ENCODE data around the gene C5AR2. TPM values are rescaled to one million over a fixed set of nuclear protein-coding genes. Genes with fewer than 3 reads are reported as not detected.

The C5AR2 gene
- total RNA-seq, 2 experiments from 2014 or later, result 0.06 to 0.19 TPM

DNA sequence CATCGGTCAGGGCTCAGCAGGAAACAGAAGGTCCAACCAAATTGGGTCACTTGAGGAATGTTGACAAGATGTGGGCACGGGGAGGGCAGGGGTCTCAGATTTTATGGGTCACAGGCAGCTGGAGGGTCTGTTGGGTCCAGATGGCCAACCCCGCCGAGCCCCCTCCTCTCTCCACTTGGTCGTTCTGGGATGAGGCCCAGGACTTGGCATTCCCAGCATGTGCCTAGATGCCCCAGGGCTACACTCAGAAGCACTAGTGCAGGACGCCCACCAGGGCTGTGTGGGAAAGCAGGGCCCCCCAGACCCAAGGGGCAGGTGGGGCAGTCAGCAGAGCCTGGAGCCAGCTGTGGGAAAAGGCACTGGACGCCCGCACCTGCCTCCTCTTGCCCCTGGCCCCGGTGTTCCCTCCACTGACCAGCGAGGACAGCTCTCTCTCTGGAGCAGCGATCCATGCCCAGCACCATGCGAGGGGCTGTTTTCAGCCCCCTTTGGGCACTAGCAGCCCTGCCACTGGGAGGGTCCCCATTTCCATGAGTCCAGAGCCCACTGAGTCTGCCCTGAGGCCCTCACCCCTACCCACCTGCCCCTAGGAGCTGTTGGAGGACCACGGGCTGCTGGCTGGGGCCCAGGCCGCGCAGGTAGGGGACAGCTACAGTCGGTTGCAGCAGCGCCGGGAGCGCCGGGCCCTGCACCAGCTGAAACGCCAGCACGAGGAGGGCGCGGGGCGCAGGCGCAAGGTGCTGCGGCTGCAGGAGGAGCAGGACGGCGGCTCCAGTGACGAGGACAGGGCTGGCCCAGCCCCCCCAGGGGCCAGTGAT lies 43.1 kb downstream of the C5AR2 start:
- Histone ChIP-seq H3K4me3 (ENCODE audit: low read length) (no peak overlapping the region), H3K9me3 (ENCODE audit: control insufficient read depth in 1 of 2, insufficient read depth in 1 of 2, low read length in 2 of 2) (no peaks in the 10 kb centered on the region), H3K27me3 (ENCODE audit: control insufficient read depth in 1 of 2, insufficient read depth in 2 of 2, low read length in 2 of 2) (no peaks in the 10 kb centered on the region), H3K36me3 (ENCODE audit: insufficient read depth, low read length) (peaks cover 80% of the 10 kb centered on the region), H3K27ac (ENCODE audit: low read depth in 1 of 2, low read length in 2 of 2) (no peak overlapping the region), H3K4me1 (ENCODE audit: insufficient read depth, low read length) (no peaks in the 10 kb centered on the region)
- H3K4me1 Mint-ChIP-seq (ENCODE audit: low read depth), result peaks cover under 1% of the 10 kb centered on the region
- H3K27me3 Mint-ChIP-seq, result no peaks in the 10 kb centered on the region
- H3K27ac Mint-ChIP-seq, result no peak overlapping the region
- CTCF ChIA-PET, result no interaction called here
- no peak for TF ChIP-seq CTCF (IDR thresholded peaks at IDR 0.05)
- no peak for DNase-seq
- POLR2A ChIA-PET, result no interaction called here
- H3K36me3 Mint-ChIP-seq (ENCODE audit: low read depth), result peaks cover 63% of the 10 kb centered on the region
- intact Hi-C loops (cut with DNase I, micrococcal nuclease), result no loop called here
- no peak for ATAC-seq (ENCODE audit: poor library complexity)
- H3K9me3 Mint-ChIP-seq, result no peaks in the 10 kb centered on the region
- H3K4me3 Mint-ChIP-seq, result no peak overlapping the region

DNA sequence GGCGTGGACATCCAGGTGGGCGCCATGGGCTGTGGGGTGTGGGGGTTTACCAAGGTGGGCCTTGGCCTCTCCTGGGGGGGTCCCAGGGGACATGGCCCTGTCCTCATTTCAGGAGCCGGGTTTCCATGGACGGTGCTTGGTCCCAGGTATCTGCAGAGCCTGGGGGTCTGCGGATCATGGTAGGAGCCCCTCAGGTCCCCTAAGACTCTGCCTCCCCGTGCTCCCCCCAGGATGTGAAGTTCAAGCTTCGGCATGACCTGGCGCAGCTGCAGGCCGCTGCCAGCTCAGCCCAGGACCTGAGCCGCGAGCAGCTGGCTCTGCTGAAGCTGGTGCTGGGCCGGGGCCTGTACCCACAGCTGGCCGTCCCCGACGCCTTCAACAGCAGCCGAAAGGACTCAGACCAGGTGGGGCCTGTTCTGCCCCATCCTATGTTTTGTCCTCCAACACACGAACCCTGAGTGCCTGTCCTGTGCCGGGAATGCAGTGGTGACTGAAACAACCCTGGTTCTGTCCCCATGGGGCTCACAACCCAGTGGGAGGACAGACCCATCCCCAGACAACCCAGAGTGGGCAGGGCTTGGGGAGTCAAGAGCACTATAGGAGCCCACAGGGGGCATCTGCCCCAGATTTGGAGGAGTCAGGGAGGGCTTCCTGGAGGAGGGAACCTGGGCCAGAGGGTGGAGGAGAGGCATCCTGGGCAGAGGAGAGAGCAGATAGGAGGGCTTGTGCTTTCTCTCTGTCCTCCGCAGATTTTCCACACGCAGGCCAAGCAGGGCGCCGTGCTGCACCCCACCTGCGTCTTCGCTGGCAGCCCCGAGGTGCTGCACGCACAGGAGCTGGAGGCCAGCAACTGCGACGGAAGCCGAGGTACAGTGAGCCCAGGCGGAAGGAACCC lies 44.0 kb downstream of the C5AR2 start:
- ATAC-seq (ENCODE audit: poor library complexity), result no peak
- CTCF ChIA-PET, result no interaction called here
- Mint-ChIP-seq H3K27ac (no peak overlapping the region), H3K36me3 (ENCODE audit: low read depth) (peaks cover 67% of the 10 kb centered on the region), H3K27me3 (no peaks in the 10 kb centered on the region), H3K4me1 (ENCODE audit: low read depth) (peaks cover 7% of the 10 kb centered on the region), H3K9me3 (no peaks in the 10 kb centered on the region), H3K4me3 (no peak overlapping the region)
- DNase-seq, result no peak
- no peak overlapping the region for H3K27ac ChIP-seq (ENCODE audit: low read depth in 1 of 2, low read length in 2 of 2)
- intact Hi-C loops (cut with DNase I, micrococcal nuclease), result no loop called here
- POLR2A ChIA-PET, result no interaction called here
- no peak for TF ChIP-seq CTCF (IDR thresholded peaks at IDR 0.05)
- peaks cover 82% of the 10 kb centered on the region for H3K36me3 ChIP-seq (ENCODE audit: insufficient read depth, low read length)
- no peaks in the 10 kb centered on the region for H3K27me3 ChIP-seq (ENCODE audit: control insufficient read depth in 1 of 2, insufficient read depth in 2 of 2, low read length in 2 of 2)
- H3K4me1 ChIP-seq (ENCODE audit: insufficient read depth, low read length), result peaks cover 2% of the 10 kb centered on the region
- no peak overlapping the region for H3K4me3 ChIP-seq (ENCODE audit: low read length)
- no peaks in the 10 kb centered on the region for H3K9me3 ChIP-seq (ENCODE audit: control insufficient read depth in 1 of 2, insufficient read depth in 1 of 2, low read length in 2 of 2)

GRCh38 chr19:47376589-47377144 lies 44.7 kb downstream of the C5AR2 start:
- peaks cover 71% of the 10 kb centered on the region for H3K36me3 Mint-ChIP-seq (ENCODE audit: low read depth)
- ChIA-PET CTCF (no interaction called here), POLR2A (no interaction called here)
- H3K27ac Mint-ChIP-seq, result no peak overlapping the region
- Histone ChIP-seq H3K4me1 (ENCODE audit: insufficient read depth, low read length) (peaks cover 10% of the 10 kb centered on the region), H3K27me3 (ENCODE audit: control insufficient read depth in 1 of 2, insufficient read depth in 2 of 2, low read length in 2 of 2) (no peaks in the 10 kb centered on the region), H3K9me3 (ENCODE audit: control insufficient read depth in 1 of 2, insufficient read depth in 1 of 2, low read length in 2 of 2) (no peaks in the 10 kb centered on the region), H3K36me3 (ENCODE audit: insufficient read depth, low read length) (peaks cover 84% of the 10 kb centered on the region), H3K27ac (ENCODE audit: low read depth in 1 of 2, low read length in 2 of 2) (no peak overlapping the region), H3K4me3 (ENCODE audit: low read length) (no peak overlapping the region)
- intact Hi-C loops (cut with DNase I, micrococcal nuclease), result no loop called here
- ATAC-seq (ENCODE audit: poor library complexity), result no peak
- H3K9me3 Mint-ChIP-seq, result no peaks in the 10 kb centered on the region
- TF ChIP-seq CTCF (IDR thresholded peaks at IDR 0.05), result no peak
- peak in 1 of 14 experiments; percentile 39 for DNase-seq
- H3K27me3 Mint-ChIP-seq, result no peaks in the 10 kb centered on the region
- no peak overlapping the region for H3K4me3 Mint-ChIP-seq
- H3K4me1 Mint-ChIP-seq (ENCODE audit: low read depth), result peaks cover 11% of the 10 kb centered on the region

Data from CD4-positive, alpha-beta T cell (primary cell).